SK-N-MC (cell line): Measurements from ENCODE around the gene CBL.
A peak's percentile ranks its signal among the peaks of the same experiment; 100 is the strongest.

Experiments
- EZH2 ChIP-seq: fragments of 200-600 bp; sonication (generic); IDR thresholded peaks from one replicate; pipeline ENCODE4 v1.6.1; 2017; ENCODE audit warnings: antibody characterized with exemption
- POLR2AphosphoS5 ChIP-seq: IDR thresholded peaks from 2 replicates; pipeline ENCODE4 v1.6.1; 2012; ENCODE audit warnings: mild to moderate bottlenecking, low read depth, low read length, borderline replicate concordance

- TF ChIP-seq EZH2 (no peak), POLR2AphosphoS5 (peak; percentile 86)
These were observed 110.8 kb downstream of the CBL start, which contains the start of gene MCAM for GRCh38 chr11:119316729-119317591.
